ENCODE results near the gene TBXA2R.

DNA sequence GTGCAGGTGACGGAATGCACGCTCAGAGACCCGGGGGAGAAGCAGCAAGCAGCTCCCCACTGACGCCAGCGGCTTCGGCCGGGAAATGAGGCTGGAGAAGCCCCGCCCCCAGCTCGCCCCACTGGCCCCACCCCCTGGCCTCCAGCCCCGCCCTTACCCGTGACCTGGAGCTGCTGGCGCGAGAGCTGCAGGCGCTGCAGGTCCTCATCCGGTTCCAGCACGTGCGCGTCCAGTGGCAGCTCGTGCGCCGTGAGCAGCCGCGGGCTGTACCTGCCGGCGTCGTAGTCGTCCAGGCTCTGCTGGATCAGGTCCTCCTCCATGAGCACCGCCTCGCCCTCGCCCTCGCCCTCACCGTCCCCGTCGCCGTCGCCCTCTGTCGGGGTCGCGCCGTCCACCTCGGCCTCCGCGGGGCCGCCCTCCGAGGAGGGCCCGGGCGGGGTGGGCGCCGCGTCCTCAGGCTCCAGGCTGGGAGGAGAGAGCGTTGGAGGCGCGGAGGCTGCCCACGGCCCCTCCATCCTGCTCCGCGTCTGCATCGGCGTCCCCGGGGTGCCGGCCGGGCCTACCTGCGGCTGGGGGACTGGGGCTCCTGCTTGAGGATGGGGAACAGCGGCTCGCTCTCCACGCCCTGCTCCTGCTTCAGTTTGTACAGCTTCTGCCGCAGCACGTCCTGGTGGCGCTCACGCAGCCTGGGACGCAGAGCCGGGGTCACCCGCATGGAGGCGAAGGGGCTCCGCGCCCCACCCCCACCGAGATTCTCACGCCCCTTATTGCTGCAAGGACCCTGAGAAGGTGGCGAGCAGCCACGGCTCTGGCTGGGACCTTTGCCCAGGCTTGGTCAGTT lies 6.4 kb upstream of the TBXA2R start:
- TF ChIP-seq, protein P1, sequence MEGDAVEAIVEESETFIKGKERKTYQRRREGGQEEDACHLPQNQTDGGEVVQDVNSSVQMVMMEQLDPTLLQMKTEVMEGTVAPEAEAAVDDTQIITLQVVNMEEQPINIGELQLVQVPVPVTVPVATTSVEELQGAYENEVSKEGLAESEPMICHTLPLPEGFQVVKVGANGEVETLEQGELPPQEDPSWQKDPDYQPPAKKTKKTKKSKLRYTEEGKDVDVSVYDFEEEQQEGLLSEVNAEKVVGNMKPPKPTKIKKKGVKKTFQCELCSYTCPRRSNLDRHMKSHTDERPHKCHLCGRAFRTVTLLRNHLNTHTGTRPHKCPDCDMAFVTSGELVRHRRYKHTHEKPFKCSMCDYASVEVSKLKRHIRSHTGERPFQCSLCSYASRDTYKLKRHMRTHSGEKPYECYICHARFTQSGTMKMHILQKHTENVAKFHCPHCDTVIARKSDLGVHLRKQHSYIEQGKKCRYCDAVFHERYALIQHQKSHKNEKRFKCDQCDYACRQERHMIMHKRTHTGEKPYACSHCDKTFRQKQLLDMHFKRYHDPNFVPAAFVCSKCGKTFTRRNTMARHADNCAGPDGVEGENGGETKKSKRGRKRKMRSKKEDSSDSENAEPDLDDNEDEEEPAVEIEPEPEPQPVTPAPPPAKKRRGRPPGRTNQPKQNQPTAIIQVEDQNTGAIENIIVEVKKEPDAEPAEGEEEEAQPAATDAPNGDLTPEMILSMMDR (IDR thresholded peaks at IDR 0.05; ENCODE audit: low read length): no peak
- no peak for TF ChIP-seq EZH2 (optimal IDR thresholded peaks at IDR 0.05; ENCODE audit: low read depth, low read length)
- no peak for TF ChIP-seq EZH2phosphoT487 (IDR thresholded peaks at IDR 0.05; ENCODE audit: low read length)
